ENCODE measurements around the gene PROKR1. TPM values are rescaled to one million over a fixed set of nuclear protein-coding genes. Genes with fewer than 3 reads are reported as not detected.

Gene PROKR1
- total RNA-seq, 2 donors from 2014 or later, result not detected

- H3K27ac ChIP-seq, result no peak overlapping the region
- no peaks in the 10 kb centered on the region for H3K4me1 ChIP-seq (ENCODE audit: control insufficient read depth in 1 of 2, low read depth in 2 of 2)
- H3K27me3 ChIP-seq (replicated peaks; ENCODE audit: insufficient read depth), result no peaks in the 10 kb centered on the region
- H3K4me3 ChIP-seq, result no peak overlapping the region
- ATAC-seq (ENCODE audit: insufficient number of reproducible peaks, low FRiP score, low read depth) (no peak), DNase-seq (ENCODE audit: low spot score) (no peak)
- H3K36me3 ChIP-seq, result no peaks in the 10 kb centered on the region
- no peaks in the 10 kb centered on the region for H3K9me3 ChIP-seq
- no peak for TF ChIP-seq CTCF (IDR thresholded peaks at IDR 0.05)
Measured at GRCh38 chr2:68653034-68653433, 9.7 kb downstream of the PROKR1 start.

- Histone ChIP-seq H3K9me3 (no peaks in the 10 kb centered on the region), H3K27ac (no peak overlapping the region), H3K4me1 (ENCODE audit: control insufficient read depth in 1 of 2, low read depth in 2 of 2) (no peaks in the 10 kb centered on the region), H3K27me3 (replicated peaks; ENCODE audit: insufficient read depth) (no peaks in the 10 kb centered on the region), H3K36me3 (no peaks in the 10 kb centered on the region), H3K4me3 (no peak overlapping the region)
- no peak for ATAC-seq (ENCODE audit: insufficient number of reproducible peaks, low FRiP score, low read depth)
- DNase-seq (ENCODE audit: low spot score), result no peak
- no peak for TF ChIP-seq CTCF (IDR thresholded peaks at IDR 0.05)
Measured at GRCh38 chr2:68653538-68653982, 10.2 kb downstream of the PROKR1 start.

DNA sequence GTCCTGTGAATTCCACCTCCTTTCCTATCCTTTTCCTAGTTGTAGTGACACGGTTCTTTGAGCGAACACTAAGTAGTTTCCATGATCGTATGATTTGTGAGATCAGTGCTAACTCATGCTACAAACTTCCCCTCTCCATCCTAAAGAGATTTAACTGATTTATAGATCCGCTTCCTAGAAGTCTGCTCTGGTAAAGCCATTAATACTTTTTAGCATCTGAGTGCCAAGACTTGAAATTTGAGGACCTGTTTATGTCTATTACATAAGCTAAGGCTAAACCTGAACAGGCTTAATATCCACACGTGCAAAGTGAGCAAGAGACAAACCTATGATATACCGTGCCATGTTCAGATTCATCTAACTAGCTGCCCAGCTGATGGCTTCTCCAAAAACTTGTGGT, 14.9 kb downstream of the PROKR1 start:
- TF ChIP-seq CTCF (IDR thresholded peaks at IDR 0.05), result no peak

DNA sequence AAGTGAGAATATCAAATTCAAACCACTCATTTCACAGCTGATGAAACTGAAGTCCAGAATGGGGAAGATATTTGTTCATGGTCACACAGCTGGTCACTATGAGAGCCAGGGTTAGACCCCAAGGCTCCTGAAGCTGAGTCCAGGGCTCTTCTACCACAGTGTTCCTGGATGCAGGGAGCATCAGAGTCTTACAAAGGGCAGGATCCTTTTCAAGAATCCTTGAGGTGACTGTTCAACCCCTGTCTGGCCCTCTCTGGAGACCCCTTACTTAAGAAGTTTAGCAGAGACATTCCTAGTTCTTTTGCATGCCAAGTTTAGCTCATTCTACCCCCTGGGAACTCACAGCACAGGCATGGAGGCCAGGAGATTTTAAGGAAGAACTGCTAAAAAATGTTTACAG, 15.7 kb downstream of the PROKR1 start:
- no peak overlapping the region for H3K27ac ChIP-seq
- TF ChIP-seq CTCF (IDR thresholded peaks at IDR 0.05), result no peak
- H3K4me3 ChIP-seq, result no peak overlapping the region
- no peaks in the 10 kb centered on the region for H3K36me3 ChIP-seq
- no peaks in the 10 kb centered on the region for H3K4me1 ChIP-seq (ENCODE audit: control insufficient read depth in 1 of 2, low read depth in 2 of 2)
- DNase-seq (ENCODE audit: low spot score) (no peak), ATAC-seq (ENCODE audit: insufficient number of reproducible peaks, low FRiP score, low read depth) (no peak)
- H3K9me3 ChIP-seq, result no peaks in the 10 kb centered on the region
- H3K27me3 ChIP-seq (replicated peaks; ENCODE audit: insufficient read depth), result no peaks in the 10 kb centered on the region

More for the DNA sequence above, 14.9 kb downstream of the PROKR1 start:
- ATAC-seq (ENCODE audit: insufficient number of reproducible peaks, low FRiP score, low read depth) (no peak), DNase-seq (ENCODE audit: low spot score) (no peak)
- Histone ChIP-seq H3K36me3 (no peaks in the 10 kb centered on the region), H3K9me3 (no peaks in the 10 kb centered on the region), H3K27me3 (replicated peaks; ENCODE audit: insufficient read depth) (no peaks in the 10 kb centered on the region), H3K4me3 (no peak overlapping the region), H3K4me1 (ENCODE audit: control insufficient read depth in 1 of 2, low read depth in 2 of 2) (no peaks in the 10 kb centered on the region), H3K27ac (no peak overlapping the region)

DNA sequence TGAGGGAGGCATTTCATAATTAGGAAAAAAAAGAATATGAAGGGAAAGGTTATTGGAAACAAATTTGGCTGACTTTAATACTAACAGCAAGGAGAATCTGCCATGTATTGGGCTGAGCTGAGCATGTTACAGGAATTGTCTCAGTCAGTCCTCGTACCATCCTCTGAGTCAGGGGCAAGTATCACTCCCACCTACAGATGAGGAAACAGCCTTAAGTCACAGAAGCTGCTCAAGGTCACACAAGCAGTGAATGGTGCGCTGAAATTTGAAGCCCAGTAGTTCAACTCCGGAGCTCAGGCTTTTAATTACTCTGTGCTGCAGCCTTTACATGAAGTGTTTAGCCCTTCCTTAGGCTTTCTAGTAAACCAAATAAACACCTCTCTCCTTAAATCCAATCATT, 17.3 kb downstream of the PROKR1 start:
- DNase-seq (ENCODE audit: low spot score) (no peak), ATAC-seq (ENCODE audit: insufficient number of reproducible peaks, low FRiP score, low read depth) (no peak)
- no peak for TF ChIP-seq CTCF (IDR thresholded peaks at IDR 0.05)
- H3K27me3 ChIP-seq (replicated peaks; ENCODE audit: insufficient read depth), result no peaks in the 10 kb centered on the region
- no peak overlapping the region for H3K4me3 ChIP-seq
- no peaks in the 10 kb centered on the region for H3K9me3 ChIP-seq
- no peaks in the 10 kb centered on the region for H3K4me1 ChIP-seq (ENCODE audit: control insufficient read depth in 1 of 2, low read depth in 2 of 2)
- no peaks in the 10 kb centered on the region for H3K36me3 ChIP-seq
- no peak overlapping the region for H3K27ac ChIP-seq

All from thoracic aorta (tissue), 2 donors.